Ovary (tissue), 3 donors: Measurements from ENCODE around the gene EXOSC7.

Experiments used
- CTCF ChIP-seq, 3 donors: fragments of 450-650 bp in 2 of 3; fragments of 200-600 bp in 1 of 3; IDR thresholded peaks; one replicate each; pipeline versions ENCODE4 v1.5.1 to v1.8.0; 2016 to 2022; ENCODE audit warnings: antibody characterized with exemption in 3 of 3, mild to moderate bottlenecking in 1 of 3
- EP300 ChIP-seq: sonication (generic); formaldehyde crosslinking; IDR thresholded peaks from one replicate; pipeline ENCODE4 v1.6.1; 2017; ENCODE audit warnings: antibody characterized with exemption
- POLR2A ChIP-seq: fragments of 450-650 bp; IDR thresholded peaks from one replicate; pipeline ENCODE4 v1.6.1; 2017; ENCODE audit warnings: antibody characterized with exemption, mild to moderate bottlenecking, moderate library complexity
- donor health status: DM: no; HTN: no; CAD: no.

- no peak for TF ChIP-seq CTCF (IDR thresholded peaks at IDR 0.05)
- no peak for TF ChIP-seq POLR2A
- no peak for TF ChIP-seq EP300
Observed at GRCh38 chr3:44984335-44984734, 8.3 kb downstream of the EXOSC7 start.
